HepG2 (cell line): ENCODE measurements around the gene NAB1. TPM values are rescaled to one million over a fixed set of nuclear protein-coding genes. Genes with fewer than 3 reads are reported as not detected.

Experiments used
- HOXA5 ChIP-seq: sonication (generic); formaldehyde crosslinking; IDR thresholded peaks from 2 replicates; pipeline ENCODE4 v1.4.0; 2020; ENCODE audit warnings: missing genetic modification reagents
- NFAT5 ChIP-seq: sonication (generic); formaldehyde crosslinking; IDR thresholded peaks from 2 replicates; pipeline ENCODE4 v1.4.0; 2020; ENCODE audit warnings: missing genetic modification reagents
- RXRA ChIP-seq: sonication (generic); formaldehyde crosslinking; IDR thresholded peaks from 2 replicates; pipeline ENCODE4 v1.5.1; 2020; ENCODE audit warnings: missing genetic modification reagents
- SALL1 ChIP-seq: sonication (generic); formaldehyde crosslinking; IDR thresholded peaks from 2 replicates; pipeline ENCODE4 v1.8.0; 2022; ENCODE audit warnings: mild to moderate bottlenecking, missing genetic modification reagents
- SKI ChIP-seq: fragments of 450-650 bp; IDR thresholded peaks from one replicate; pipeline ENCODE4 v1.6.1; 2018; ENCODE audit warnings: mild to moderate bottlenecking; ENCODE audit not compliant: partially characterized antibody
- SNAPC4 ChIP-seq: sonication (generic); formaldehyde crosslinking; IDR thresholded peaks from 2 replicates; pipeline ENCODE4 v1.4.0; 2020; ENCODE audit warnings: mild to moderate bottlenecking, missing genetic modification reagents
- SP4 ChIP-seq: sonication (generic); formaldehyde crosslinking; IDR thresholded peaks from 2 replicates; pipeline ENCODE4 v1.8.1; 2023; ENCODE audit warnings: mild to moderate bottlenecking, missing genetic modification reagents
- ZFYVE20 ChIP-seq: sonication (generic); formaldehyde crosslinking; IDR thresholded peaks from 2 replicates; pipeline ENCODE4 v1.8.0; 2023; ENCODE audit warnings: low read depth, mild to moderate bottlenecking, moderate library complexity, missing genetic modification reagents, borderline replicate concordance
- ZNF160 ChIP-seq: sonication (generic); formaldehyde crosslinking; IDR thresholded peaks from 2 replicates; pipeline ENCODE4 v1.8.0; 2022; ENCODE audit warnings: mild to moderate bottlenecking, inconsistent platforms, missing genetic modification reagents
- ZNF746 ChIP-seq: sonication (generic); formaldehyde crosslinking; IDR thresholded peaks from 2 replicates; pipeline ENCODE4 v1.8.0; 2022; ENCODE audit warnings: mild to moderate bottlenecking, missing genetic modification reagents
- polyA plus RNA-seq, 8 experiments: library from polyadenylated mRNA; depleted of rRNA in 3 of 8; stranded (reverse) in 7 of 8; unstranded in 1 of 8; fragments of >200 nt; fragmentation: Illumina TruSeq in 4 of 8; extraction: Trizol in 4 of 8; gene quantifications; 2 replicates each; pipeline versions ENCODE4 v1.2.1 to v1.2.3, GENCODE V29; 2011 to 2016; ENCODE audit warnings: low read depth in 4 of 8, missing spikeins in 1 of 8, mixed read lengths in 1 of 8; ENCODE audit not compliant: insufficient read depth in 1 of 8
- total RNA-seq, 5 experiments: library from RNA; depleted of rRNA; stranded (reverse); fragments of >200 nt; fragmentation: Illumina TruSeq; extraction: Trizol; gene quantifications; 2 replicates each; pipeline ENCODE4 v1.2.3, GENCODE V29; 2016; ENCODE audit warnings: low read depth in 1 of 5
- TF ChIP-seq, protein P1 (sequence below): sonication (generic); formaldehyde crosslinking; IDR thresholded peaks from 2 replicates; pipeline ENCODE4 v1.4.0; 2020; ENCODE audit warnings: missing genetic modification reagents
- TF ChIP-seq, protein P2 (sequence below): IDR thresholded peaks from 2 replicates; pipeline ENCODE4 v1.6.1; 2016; ENCODE audit warnings: missing compliant biosample characterization, missing genetic modification reagents, borderline replicate concordance

The NAB1 gene
- total and polyA plus RNA-seq, 2 of the 13 experiments (the other 11 are each of a cell fraction or from before 2014, with no cell fraction given): 24.5 to 46.0 TPM

DNA sequence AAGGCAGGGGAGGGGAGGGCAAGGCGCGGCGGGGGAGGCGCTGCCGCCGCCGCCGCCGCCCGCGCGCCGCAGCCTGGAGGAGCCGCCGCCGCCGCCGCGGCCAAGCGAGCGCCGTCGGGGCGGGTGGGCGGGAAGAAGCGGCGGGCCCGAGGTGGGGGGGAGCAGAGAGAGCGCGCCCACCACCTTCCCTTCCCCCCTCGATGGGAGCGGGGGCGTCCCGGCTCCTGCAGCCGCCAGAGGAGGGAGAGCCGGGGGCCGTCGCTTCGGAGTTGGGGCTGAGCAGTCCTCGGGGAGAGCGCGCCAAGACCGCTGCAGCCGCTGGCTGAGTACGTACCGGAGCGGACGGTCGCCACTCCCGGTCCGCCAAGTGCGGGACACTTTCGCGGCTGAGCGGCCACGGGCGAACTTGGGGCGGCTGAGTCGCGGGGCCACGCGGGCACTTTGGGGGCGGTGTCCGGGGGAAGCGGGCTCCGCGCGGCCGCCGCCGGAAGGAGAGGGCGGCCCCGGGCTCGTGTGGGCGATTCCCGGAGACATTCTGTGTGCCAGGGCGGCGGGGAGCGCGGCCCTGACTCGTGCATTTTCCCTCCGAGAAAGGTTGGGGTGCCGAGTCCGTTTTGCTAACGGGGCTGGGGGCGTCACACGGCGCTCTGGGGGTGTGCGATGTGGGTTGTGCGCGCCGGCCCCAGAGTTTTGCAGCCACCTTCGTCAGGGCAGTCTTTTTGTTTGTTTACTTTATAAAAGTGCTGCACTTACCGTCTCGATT is at the start of gene NAB1 (continued):
- 0 out of 2 replicates have a peak, but pooled peaks have one; percentile 6 for TF ChIP-seq SNAPC4 (CRISPR knock-in tag)
- TF ChIP-seq, protein P1, sequence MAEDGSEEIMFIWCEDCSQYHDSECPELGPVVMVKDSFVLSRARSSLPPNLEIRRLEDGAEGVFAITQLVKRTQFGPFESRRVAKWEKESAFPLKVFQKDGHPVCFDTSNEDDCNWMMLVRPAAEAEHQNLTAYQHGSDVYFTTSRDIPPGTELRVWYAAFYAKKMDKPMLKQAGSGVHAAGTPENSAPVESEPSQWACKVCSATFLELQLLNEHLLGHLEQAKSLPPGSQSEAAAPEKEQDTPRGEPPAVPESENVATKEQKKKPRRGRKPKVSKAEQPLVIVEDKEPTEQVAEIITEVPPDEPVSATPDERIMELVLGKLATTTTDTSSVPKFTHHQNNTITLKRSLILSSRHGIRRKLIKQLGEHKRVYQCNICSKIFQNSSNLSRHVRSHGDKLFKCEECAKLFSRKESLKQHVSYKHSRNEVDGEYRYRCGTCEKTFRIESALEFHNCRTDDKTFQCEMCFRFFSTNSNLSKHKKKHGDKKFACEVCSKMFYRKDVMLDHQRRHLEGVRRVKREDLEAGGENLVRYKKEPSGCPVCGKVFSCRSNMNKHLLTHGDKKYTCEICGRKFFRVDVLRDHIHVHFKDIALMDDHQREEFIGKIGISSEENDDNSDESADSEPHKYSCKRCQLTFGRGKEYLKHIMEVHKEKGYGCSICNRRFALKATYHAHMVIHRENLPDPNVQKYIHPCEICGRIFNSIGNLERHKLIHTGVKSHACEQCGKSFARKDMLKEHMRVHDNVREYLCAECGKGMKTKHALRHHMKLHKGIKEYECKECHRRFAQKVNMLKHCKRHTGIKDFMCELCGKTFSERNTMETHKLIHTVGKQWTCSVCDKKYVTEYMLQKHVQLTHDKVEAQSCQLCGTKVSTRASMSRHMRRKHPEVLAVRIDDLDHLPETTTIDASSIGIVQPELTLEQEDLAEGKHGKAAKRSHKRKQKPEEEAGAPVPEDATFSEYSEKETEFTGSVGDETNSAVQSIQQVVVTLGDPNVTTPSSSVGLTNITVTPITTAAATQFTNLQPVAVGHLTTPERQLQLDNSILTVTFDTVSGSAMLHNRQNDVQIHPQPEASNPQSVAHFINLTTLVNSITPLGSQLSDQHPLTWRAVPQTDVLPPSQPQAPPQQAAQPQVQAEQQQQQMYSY (CRISPR knock-in tag): peak; percentile 44; the same call in 1 of the 2 replicates
- peak; percentile 84 for TF ChIP-seq ZNF746 (CRISPR knock-in tag)
- TF ChIP-seq ZNF160 (CRISPR knock-in tag): peak; percentile 70; the same call in 1 of the 2 replicates
- 0 out of 2 replicates have a peak, but pooled peaks have one; percentile 55 for TF ChIP-seq ZFYVE20 (CRISPR knock-in tag)
- TF ChIP-seq, protein P2, sequence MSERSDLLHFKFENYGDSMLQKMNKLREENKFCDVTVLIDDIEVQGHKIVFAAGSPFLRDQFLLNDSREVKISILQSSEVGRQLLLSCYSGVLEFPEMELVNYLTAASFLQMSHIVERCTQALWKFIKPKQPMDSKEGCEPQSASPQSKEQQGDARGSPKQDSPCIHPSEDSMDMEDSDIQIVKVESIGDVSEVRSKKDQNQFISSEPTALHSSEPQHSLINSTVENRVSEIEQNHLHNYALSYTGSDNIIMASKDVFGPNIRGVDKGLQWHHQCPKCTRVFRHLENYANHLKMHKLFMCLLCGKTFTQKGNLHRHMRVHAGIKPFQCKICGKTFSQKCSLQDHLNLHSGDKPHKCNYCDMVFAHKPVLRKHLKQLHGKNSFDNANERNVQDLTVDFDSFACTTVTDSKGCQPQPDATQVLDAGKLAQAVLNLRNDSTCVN (CRISPR knock-in tag): 0 out of 2 replicates have a peak, but pooled peaks have one; percentile 29
- TF ChIP-seq NFAT5 (CRISPR knock-in tag): peak; percentile 59; the same call in 1 of the 2 replicates
- TF ChIP-seq SKI: peak; percentile 45
- no peak for TF ChIP-seq SP4 (CRISPR knock-in tag)
- peak; percentile 50 for TF ChIP-seq SALL1 (CRISPR knock-in tag)
- 0 out of 2 replicates have a peak, but pooled peaks have one; percentile 41 for TF ChIP-seq RXRA (CRISPR knock-in tag)
- peak; percentile 71; the same call in 1 of the 2 replicates for TF ChIP-seq HOXA5 (CRISPR knock-in tag)
